Measurements from ENCODE around the gene HINT2.

The HINT2 gene

DNA sequence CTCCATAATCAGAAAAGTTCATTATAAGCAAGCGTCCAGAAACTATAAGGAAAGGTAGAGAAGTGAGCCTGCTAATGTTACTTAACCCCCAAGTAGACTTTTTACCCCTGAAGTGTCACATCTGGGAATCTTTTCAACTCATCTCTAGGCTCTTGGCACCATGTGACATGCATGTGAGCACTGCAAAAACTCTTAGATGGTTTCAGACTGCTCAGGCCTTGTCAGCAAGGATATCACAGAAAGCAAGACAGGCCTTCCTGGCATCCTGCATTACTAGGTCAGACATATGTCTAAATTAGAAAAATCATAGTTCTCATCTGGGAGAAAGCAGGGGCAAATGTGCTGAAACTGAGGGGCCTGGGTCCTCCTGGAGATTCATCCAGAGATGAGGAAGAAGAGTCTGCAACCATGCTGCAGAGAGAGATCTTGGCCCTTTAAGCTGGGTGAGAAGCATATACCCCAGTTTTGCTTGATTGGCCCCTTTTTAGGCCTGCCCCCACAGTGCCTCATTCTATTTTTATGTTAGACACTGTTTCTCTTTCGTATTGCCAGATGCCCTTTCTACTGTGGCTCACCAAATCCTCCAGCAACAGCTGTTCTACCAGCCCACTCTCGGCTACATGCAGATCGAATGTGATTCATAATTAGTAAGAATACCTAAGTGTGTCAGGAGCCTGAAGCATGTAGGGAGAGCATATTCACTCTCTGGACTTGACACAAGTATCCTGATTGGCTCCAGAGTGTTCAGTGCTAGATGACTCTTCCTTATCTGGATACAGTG is 33.1 kb upstream of the HINT2 start:
- H3K4me3 ChIP-seq (ENCODE audit: low read length): no peak overlapping the region
- no peaks in the 10 kb centered on the region for H3K27me3 ChIP-seq (ENCODE audit: insufficient read depth, low read length)
- no peaks in the 10 kb centered on the region for H3K9me3 ChIP-seq (ENCODE audit: low read length)
- H3K36me3 ChIP-seq (ENCODE audit: insufficient read depth, low read length): peaks cover 36% of the 10 kb centered on the region
- no peaks in the 10 kb centered on the region for H3K4me1 ChIP-seq (ENCODE audit: insufficient read depth, low read length)
- H2AFZ ChIP-seq (ENCODE audit: low read depth, low read length): no peak overlapping the region

GRCh38 chr9:35845824-35846771 is 31.3 kb upstream of the HINT2 start:
- Histone ChIP-seq H3K9me3 (ENCODE audit: low read length) (no peaks in the 10 kb centered on the region), H3K27me3 (ENCODE audit: insufficient read depth, low read length) (no peaks in the 10 kb centered on the region), H2AFZ (ENCODE audit: low read depth, low read length) (no peak overlapping the region), H3K36me3 (ENCODE audit: insufficient read depth, low read length) (peaks cover 41% of the 10 kb centered on the region), H3K4me1 (ENCODE audit: insufficient read depth, low read length) (no peaks in the 10 kb centered on the region), H3K4me3 (ENCODE audit: low read length) (no peak overlapping the region)

DNA sequence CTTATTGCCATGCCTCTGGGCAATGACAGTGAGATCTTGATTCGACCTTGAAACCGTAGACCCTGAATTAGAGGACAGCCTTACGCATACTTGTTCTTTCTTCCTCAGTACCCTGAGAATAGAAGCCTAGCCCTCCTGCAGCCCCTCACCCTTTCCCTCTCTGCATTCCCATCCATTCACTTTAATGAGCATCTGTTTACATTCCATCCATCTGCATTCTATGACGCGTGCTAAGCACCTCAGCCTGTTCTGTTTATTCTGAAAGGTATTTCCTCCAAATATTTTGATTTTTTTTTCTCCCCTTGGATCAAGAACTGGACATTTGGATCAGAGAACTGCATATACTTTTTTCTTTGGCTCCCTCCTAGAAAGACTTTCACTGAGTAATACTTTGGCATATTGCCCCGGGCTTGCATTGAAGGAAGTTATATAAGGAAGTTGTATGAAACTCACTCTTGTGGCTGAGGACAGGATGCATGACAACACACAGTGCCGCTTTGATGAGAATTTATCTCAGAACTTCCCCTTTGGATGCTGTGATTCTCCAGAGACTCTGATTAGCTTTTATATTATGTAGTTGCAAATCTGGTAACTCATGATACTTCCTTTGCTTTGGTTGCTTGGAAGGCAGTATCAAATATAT is 29.9 kb upstream of the HINT2 start:
- Histone ChIP-seq H3K4me1 (ENCODE audit: insufficient read depth, low read length) (no peaks in the 10 kb centered on the region), H3K4me3 (ENCODE audit: low read length) (no peak overlapping the region), H2AFZ (ENCODE audit: low read depth, low read length) (no peak overlapping the region), H3K9me3 (ENCODE audit: low read length) (no peaks in the 10 kb centered on the region), H3K27me3 (ENCODE audit: insufficient read depth, low read length) (no peaks in the 10 kb centered on the region), H3K36me3 (ENCODE audit: insufficient read depth, low read length) (peaks cover 39% of the 10 kb centered on the region)

DNA sequence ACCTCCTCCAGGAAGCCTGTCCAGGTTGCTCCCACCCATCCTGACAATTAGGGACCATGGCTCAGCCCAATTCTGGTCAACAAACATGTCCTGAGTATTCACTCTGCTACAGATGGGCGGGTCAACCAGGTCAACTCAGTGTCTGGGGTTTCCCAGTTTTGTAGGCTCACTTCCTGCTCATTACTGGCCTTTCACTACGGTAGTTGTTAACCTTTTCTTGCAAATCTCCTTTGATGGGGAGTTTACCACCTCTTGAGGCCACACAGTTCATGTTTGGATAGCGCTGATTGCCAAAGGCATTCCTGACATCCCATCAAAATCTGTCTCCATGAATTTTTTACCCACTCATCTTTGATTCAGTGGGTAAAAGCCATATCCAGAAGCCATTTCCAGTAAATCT is 28.0 kb upstream of the HINT2 start:
- H3K9me3 ChIP-seq (ENCODE audit: low read length): no peaks in the 10 kb centered on the region
- no peaks in the 10 kb centered on the region for H3K4me1 ChIP-seq (ENCODE audit: insufficient read depth, low read length)
- no peak overlapping the region for H2AFZ ChIP-seq (ENCODE audit: low read depth, low read length)
- peaks cover 27% of the 10 kb centered on the region for H3K36me3 ChIP-seq (ENCODE audit: insufficient read depth, low read length)
- no peaks in the 10 kb centered on the region for H3K27me3 ChIP-seq (ENCODE audit: insufficient read depth, low read length)
- no peak overlapping the region for H3K4me3 ChIP-seq (ENCODE audit: low read length)

DNA sequence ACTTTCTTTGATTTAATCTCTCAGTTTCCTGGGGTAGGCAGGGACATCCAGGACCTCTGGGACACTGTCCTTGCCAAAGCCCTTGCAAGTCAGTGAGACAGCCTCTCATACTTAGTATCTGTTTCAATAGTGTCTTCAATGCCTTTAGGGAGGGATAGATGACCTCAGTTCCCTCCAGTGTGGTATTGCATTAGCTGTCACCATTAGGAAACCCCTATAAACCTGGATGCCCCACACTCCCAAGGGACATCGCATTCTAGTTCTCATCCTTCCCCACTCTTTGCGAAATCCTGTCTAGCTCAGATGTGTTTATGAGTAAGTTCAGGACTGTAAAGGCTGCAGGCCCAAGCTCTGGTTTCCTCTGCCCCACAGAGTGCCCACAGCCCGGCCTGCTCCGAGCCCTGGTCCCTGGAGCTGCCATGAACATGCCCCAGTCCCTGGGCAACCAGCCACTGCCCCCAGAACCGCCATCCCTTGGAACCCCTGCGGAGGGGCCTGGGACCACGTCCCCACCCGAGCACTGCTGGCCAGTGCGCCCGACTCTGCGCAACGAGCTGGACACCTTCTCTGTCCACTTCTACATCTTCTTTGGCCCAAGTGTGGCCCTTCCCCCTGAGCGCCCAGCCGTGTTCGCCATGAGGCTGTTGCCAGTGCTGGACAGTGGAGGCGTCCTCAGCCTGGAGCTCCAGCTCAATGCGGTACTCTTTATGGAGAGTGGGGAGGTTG is 27.3 kb upstream of the HINT2 start:
- peaks cover 1% of the 10 kb centered on the region for H3K9me3 ChIP-seq (ENCODE audit: low read length)
- peaks cover 23% of the 10 kb centered on the region for H3K36me3 ChIP-seq (ENCODE audit: insufficient read depth, low read length)
- no peaks in the 10 kb centered on the region for H3K4me1 ChIP-seq (ENCODE audit: insufficient read depth, low read length)
- H3K27me3 ChIP-seq (ENCODE audit: insufficient read depth, low read length): no peaks in the 10 kb centered on the region
- no peak overlapping the region for H3K4me3 ChIP-seq (ENCODE audit: low read length)
- H2AFZ ChIP-seq (ENCODE audit: low read depth, low read length): no peak overlapping the region

DNA sequence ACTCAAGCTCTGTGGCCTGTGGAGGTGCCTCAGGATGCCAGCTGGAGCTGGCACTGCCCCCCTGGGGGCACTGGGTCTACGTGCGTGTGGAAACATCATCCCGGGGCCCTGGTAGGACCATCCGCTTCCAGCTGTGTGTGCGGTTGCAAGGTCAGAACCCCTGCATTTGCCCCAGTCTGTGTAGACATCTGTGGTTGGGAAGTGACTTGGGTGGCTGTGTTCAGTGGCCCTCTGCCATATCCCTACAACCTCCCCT is 26.7 kb upstream of the HINT2 start:
- Histone ChIP-seq H3K27me3 (ENCODE audit: insufficient read depth, low read length) (no peaks in the 10 kb centered on the region), H3K4me1 (ENCODE audit: insufficient read depth, low read length) (no peaks in the 10 kb centered on the region), H3K4me3 (ENCODE audit: low read length) (no peak overlapping the region), H2AFZ (ENCODE audit: low read depth, low read length) (no peak overlapping the region), H3K36me3 (ENCODE audit: insufficient read depth, low read length) (peaks cover 19% of the 10 kb centered on the region), H3K9me3 (ENCODE audit: low read length) (peaks cover 2% of the 10 kb centered on the region)

DNA sequence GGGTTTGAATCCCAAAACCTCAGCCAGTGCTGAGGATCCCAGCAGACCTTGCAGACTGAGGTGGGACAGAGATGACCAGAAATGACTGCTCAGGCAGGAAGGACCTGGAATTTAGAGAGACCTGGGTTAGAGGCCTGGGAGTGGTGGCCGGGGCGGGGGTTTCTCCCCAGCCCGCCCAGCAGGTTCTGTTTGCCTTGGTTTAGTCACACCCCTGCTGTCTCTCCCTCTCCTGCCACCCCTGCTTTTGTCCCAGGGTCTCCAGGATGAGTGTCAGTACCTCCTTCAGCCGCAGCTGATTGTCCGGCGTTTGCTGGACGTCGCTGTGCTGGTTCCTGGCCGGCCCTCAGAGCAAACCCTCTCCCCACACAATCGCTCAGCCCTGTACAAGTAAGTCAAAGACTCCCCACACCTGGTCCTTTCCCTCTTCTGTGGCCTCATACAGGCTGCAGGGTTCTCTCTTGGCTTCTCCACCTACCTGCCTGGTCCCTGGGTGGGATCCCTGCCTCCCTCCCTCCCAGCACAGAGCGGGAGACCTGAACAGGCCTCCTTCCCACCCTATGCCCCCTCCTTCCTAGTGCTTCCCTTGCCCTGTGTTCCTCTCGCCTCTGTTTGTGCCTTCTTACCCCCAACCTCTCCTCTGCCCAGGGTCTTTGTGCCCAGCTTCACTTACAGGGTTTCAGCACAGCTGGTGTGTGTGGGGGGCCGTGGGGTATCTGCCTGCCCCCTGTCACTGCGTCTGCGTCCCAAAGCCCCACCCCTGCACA is 26.2 kb upstream of the HINT2 start:
- Histone ChIP-seq H3K9me3 (ENCODE audit: low read length) (peaks cover 2% of the 10 kb centered on the region), H3K4me3 (ENCODE audit: low read length) (no peak overlapping the region)

GRCh38 chr9:35839926-35840325 is 25.1 kb upstream of the HINT2 start:
- Histone ChIP-seq H3K4me1 (ENCODE audit: insufficient read depth, low read length) (no peaks in the 10 kb centered on the region), H3K36me3 (ENCODE audit: insufficient read depth, low read length) (peaks cover 22% of the 10 kb centered on the region), H3K9me3 (ENCODE audit: low read length) (peaks cover 2% of the 10 kb centered on the region), H2AFZ (ENCODE audit: low read depth, low read length) (no peak overlapping the region), H3K27me3 (ENCODE audit: insufficient read depth, low read length) (no peaks in the 10 kb centered on the region), H3K4me3 (ENCODE audit: low read length) (no peak overlapping the region)

More for the DNA sequence above, 26.2 kb upstream of the HINT2 start:
- H2AFZ ChIP-seq (ENCODE audit: low read depth, low read length): no peak overlapping the region
- H3K4me1 ChIP-seq (ENCODE audit: insufficient read depth, low read length): no peaks in the 10 kb centered on the region
- peaks cover 18% of the 10 kb centered on the region for H3K36me3 ChIP-seq (ENCODE audit: insufficient read depth, low read length)
- H3K27me3 ChIP-seq (ENCODE audit: insufficient read depth, low read length): no peaks in the 10 kb centered on the region

DNA sequence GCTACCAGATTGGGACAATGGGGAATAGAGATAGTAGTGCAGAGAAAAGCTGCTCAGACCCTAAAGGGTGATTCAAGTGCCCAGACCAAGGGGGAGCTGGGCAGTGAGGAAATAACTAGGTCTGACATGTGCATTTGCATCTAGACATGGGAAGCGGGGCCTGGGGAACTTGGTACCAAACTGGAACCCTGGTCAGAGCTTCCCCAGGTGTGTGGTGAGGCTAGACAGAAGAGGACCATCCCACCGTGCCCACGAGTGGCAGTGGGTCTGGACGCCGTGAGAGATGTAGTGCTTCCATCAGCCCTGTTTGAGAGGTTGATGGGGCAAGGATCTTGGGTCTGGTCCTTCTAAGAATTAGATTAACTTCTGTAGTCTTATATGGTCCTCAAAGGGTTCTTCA is 21.8 kb upstream of the HINT2 start:
- Histone ChIP-seq H3K27me3 (ENCODE audit: insufficient read depth, low read length) (no peaks in the 10 kb centered on the region), H3K36me3 (ENCODE audit: insufficient read depth, low read length) (peaks cover 17% of the 10 kb centered on the region), H3K4me3 (ENCODE audit: low read length) (no peak overlapping the region), H2AFZ (ENCODE audit: low read depth, low read length) (no peak overlapping the region), H3K9me3 (ENCODE audit: low read length) (peaks cover 2% of the 10 kb centered on the region), H3K4me1 (ENCODE audit: insufficient read depth, low read length) (no peaks in the 10 kb centered on the region)

GRCh38 chr9:35835766-35836165 is 20.9 kb upstream of the HINT2 start:
- Histone ChIP-seq H3K4me1 (ENCODE audit: insufficient read depth, low read length) (peaks cover under 1% of the 10 kb centered on the region), H3K27me3 (ENCODE audit: insufficient read depth, low read length) (no peaks in the 10 kb centered on the region), H2AFZ (ENCODE audit: low read depth, low read length) (no peak overlapping the region)

DNA sequence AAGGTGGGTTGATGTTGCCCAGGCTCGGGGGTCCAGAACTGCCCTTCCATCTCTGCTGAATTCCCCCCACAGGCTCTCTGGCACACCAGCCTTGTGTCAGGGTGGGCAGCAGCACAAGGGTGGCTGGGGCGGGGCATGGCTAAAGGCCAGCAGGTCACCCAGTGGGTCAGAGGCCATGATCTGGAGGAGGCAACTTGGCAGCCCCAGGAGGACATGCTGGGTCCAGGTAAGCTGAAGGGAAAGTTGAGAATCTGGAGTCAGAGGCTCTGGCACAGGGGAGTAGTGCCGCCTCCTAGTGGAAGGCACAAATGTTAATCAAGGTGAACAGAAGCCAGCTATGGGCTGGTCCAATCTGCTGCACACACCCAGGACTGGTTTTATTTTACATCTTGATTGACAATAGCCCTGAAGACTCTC is 20.4 kb upstream of the HINT2 start:
- H2AFZ ChIP-seq (ENCODE audit: low read depth, low read length): no peak overlapping the region
- H3K4me1 ChIP-seq (ENCODE audit: insufficient read depth, low read length): peaks cover 6% of the 10 kb centered on the region
- H3K9me3 ChIP-seq (ENCODE audit: low read length): peaks cover 2% of the 10 kb centered on the region
- no peaks in the 10 kb centered on the region for H3K27me3 ChIP-seq (ENCODE audit: insufficient read depth, low read length)
- H3K4me3 ChIP-seq (ENCODE audit: low read length): no peak overlapping the region
- H3K36me3 ChIP-seq (ENCODE audit: insufficient read depth, low read length): peaks cover 17% of the 10 kb centered on the region

More at GRCh38 chr9:35835766-35836165, 20.9 kb upstream of the HINT2 start:
- Histone ChIP-seq H3K4me3 (ENCODE audit: low read length) (no peak overlapping the region), H3K9me3 (ENCODE audit: low read length) (peaks cover 2% of the 10 kb centered on the region), H3K36me3 (ENCODE audit: insufficient read depth, low read length) (peaks cover 17% of the 10 kb centered on the region)
